ENCODE data around the gene PRSS12.

The PRSS12 gene

GRCh38 chr4:118326585-118326984 is 26.2 kb downstream of the PRSS12 start:
- peaks cover 9% of the 10 kb centered on the region for H3K36me3 ChIP-seq
- H3K9me3 ChIP-seq, result no peaks in the 10 kb centered on the region
- peaks cover 24% of the 10 kb centered on the region for H3K4me1 ChIP-seq
- no peak for DNase-seq
- TF ChIP-seq CTCF (IDR thresholded peaks at IDR 0.05; ENCODE audit: low read depth, low read length), result no peak
- H3K4me3 ChIP-seq (ENCODE audit: low read depth, low read length), result no peak overlapping the region
- no peaks in the 10 kb centered on the region for H3K27me3 ChIP-seq

- no peaks in the 10 kb centered on the region for H3K9me3 ChIP-seq
- H3K27me3 ChIP-seq, result no peaks in the 10 kb centered on the region
- TF ChIP-seq CTCF (IDR thresholded peaks at IDR 0.05; ENCODE audit: low read depth, low read length), result no peak
- peaks cover 24% of the 10 kb centered on the region for H3K4me1 ChIP-seq
- no peak overlapping the region for H3K4me3 ChIP-seq (ENCODE audit: low read depth, low read length)
- no peak for DNase-seq
- H3K36me3 ChIP-seq, result peaks cover 5% of the 10 kb centered on the region
Measured at GRCh38 chr4:118325431-118325830, 27.4 kb downstream of the PRSS12 start.

GRCh38 chr4:118322831-118323502 is 29.8 kb downstream of the PRSS12 start:
- H3K4me1 ChIP-seq, result peaks cover 18% of the 10 kb centered on the region
- DNase-seq, result no peak
- no peak for TF ChIP-seq CTCF (IDR thresholded peaks at IDR 0.05; ENCODE audit: low read depth, low read length)
- H3K27me3 ChIP-seq, result no peaks in the 10 kb centered on the region
- no peak overlapping the region for H3K4me3 ChIP-seq (ENCODE audit: low read depth, low read length)
- H3K36me3 ChIP-seq, result peaks cover 2% of the 10 kb centered on the region
- no peaks in the 10 kb centered on the region for H3K9me3 ChIP-seq

- no peaks in the 10 kb centered on the region for H3K9me3 ChIP-seq
- H3K4me1 ChIP-seq, result peaks cover 5% of the 10 kb centered on the region; the same call in 1 of the 2 replicates
- H3K4me3 ChIP-seq (ENCODE audit: low read depth, low read length), result no peak overlapping the region
- peaks cover 2% of the 10 kb centered on the region for H3K36me3 ChIP-seq
- no peak for DNase-seq
- TF ChIP-seq CTCF (IDR thresholded peaks at IDR 0.05; ENCODE audit: low read depth, low read length), result no peak
- no peaks in the 10 kb centered on the region for H3K27me3 ChIP-seq
Measured at GRCh38 chr4:118318931-118319330, 33.9 kb downstream of the PRSS12 start.

- no peak for DNase-seq
- no peak for TF ChIP-seq CTCF (IDR thresholded peaks at IDR 0.05; ENCODE audit: low read depth, low read length)
- Histone ChIP-seq H3K4me1 (no peaks in the 10 kb centered on the region), H3K4me3 (ENCODE audit: low read depth, low read length) (no peak overlapping the region), H3K27me3 (no peaks in the 10 kb centered on the region), H3K36me3 (peaks cover 2% of the 10 kb centered on the region), H3K9me3 (no peaks in the 10 kb centered on the region)
Measured at GRCh38 chr4:118317691-118318090, 35.1 kb downstream of the PRSS12 start.

GRCh38 chr4:118314221-118314620 is 38.6 kb downstream of the PRSS12 start:
- H3K27me3 ChIP-seq, result no peaks in the 10 kb centered on the region
- H3K9me3 ChIP-seq, result no peaks in the 10 kb centered on the region
- peaks cover 2% of the 10 kb centered on the region for H3K36me3 ChIP-seq
- TF ChIP-seq CTCF (IDR thresholded peaks at IDR 0.05; ENCODE audit: low read depth, low read length), result no peak
- H3K4me1 ChIP-seq, result no peaks in the 10 kb centered on the region
- DNase-seq, result no peak
- no peak overlapping the region for H3K4me3 ChIP-seq (ENCODE audit: low read depth, low read length)

All from BE2C (cell line).